Tibial nerve (tissue), 3 donors: ENCODE measurements around the gene ANO3.

Experiments
- CTCF ChIP-seq, 5 experiments: fragments of 200-600 bp in 3 of 5; fragments of 450-650 bp in 2 of 5; sonication (generic) in 3 of 5; IDR thresholded peaks; one replicate each; pipeline ENCODE4 v1.5.1; 2016 to 2019; ENCODE audit warnings: antibody characterized with exemption in 5 of 5, mild to moderate bottlenecking in 3 of 5, moderate library complexity in 2 of 5
- POLR2A ChIP-seq, 2 donors: fragments of 450-650 bp; IDR thresholded peaks; one replicate each; pipeline ENCODE4 v1.6.1; 2017; ENCODE audit warnings: antibody characterized with exemption in 2 of 2, mild to moderate bottlenecking in 2 of 2, moderate library complexity in 2 of 2

GRCh38 chr11:26706181-26706580 is 374.3 kb downstream of the ANO3 start:
- TF ChIP-seq CTCF (IDR thresholded peaks at IDR 0.05) (no peak), POLR2A (IDR thresholded peaks at IDR 0.05) (no peak)
